ENCODE results near the gene RESP18.

DNA sequence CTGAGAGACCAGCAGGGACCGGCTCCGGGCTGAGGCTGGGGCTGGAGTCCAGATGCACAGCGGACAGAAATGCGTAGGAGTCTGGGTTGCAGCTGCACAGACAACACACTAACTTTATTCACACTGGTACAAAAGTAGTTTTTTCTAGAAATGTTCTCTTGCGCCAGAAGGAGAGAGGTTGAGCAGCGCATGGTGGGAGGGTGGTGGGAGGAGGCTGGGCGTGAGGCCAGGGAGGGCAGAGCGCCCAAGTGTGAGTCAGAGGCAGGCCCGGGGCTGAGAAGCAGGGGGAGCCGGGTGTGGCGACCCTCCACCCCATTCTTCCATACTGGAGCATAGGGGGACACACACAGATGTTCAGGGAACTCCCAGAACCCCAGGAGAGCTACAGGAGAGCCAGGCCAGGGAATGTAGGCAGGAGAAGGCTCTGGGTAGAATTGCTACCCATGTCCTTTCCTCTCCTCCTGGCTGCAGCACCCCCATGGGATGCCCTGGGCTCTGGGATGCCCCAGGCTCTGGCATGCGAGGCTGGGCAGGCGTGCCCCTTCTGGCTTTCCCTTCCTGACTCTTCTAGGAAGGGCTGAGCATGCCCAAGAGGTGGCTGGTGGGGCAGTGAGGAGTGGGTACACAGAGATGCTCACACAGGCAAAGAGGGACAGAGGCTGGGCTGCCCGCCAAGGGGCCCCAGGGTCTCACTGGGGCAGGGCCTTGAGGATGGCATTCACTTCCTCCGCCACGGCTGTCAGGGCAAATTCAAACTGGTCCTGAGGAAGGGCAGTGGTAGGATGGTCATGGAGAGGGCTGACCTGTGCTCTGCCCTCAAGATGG lies 42.8 kb downstream of the RESP18 start:
- TF ChIP-seq POLR2AphosphoS5 (IDR thresholded peaks at IDR 0.05; ENCODE audit: low read depth, low read length) (no peak), POLR2A (IDR thresholded peaks at IDR 0.05; ENCODE audit: low read depth, low read length) (no peak), TAF1 (IDR thresholded peaks at IDR 0.05; ENCODE audit: borderline replicate concordance, low read depth, low read length) (no peak)
